IPS-11a (cell line): ENCODE results near the gene GSG1L2.
"Not testable (repeated sequence)": the region's sequence is repeated elsewhere in the genome, so short reads cannot be mapped to it uniquely, and the experiment has no call there.

Experiments used
- H3K4me3 ChIP-seq: one replicate; pipeline ENCODE4 v1.5.1; 2013; ENCODE audit warnings: low read depth, low read length, control low read depth

The GSG1L2 gene

GRCh38 chr17:9790889-9791876 lies 30.7 kb downstream of the GSG1L2 start, which contains the start of gene DHRS7C:
TSS of gene DHRS7C (minus strand) at chr17:9791592. CDS start at chr17:9791284, 308 bp downstream.
- H3K4me3 ChIP-seq, result no peak within 1 kb of the TSS

DNA sequence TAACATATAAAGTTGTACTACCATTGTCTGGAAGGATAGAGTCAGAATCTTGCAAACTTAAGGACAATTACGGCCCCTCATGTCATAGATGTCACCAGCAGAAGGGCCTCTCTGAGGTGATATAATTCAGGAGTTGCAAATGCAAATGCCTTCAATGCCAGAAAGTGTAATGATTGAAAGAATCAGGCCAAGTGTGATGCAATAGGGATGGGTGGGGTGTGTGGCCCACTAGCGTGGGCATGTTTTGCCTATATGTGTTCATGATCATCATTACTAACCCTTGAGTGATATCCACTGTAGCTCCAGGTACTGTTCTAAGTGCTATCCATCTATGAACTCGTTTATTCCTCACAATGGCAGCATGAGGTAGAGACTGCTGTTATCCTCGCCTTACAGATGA lies 31.6 kb downstream of the GSG1L2 start:
- no peak overlapping the region for H3K4me3 ChIP-seq

DNA sequence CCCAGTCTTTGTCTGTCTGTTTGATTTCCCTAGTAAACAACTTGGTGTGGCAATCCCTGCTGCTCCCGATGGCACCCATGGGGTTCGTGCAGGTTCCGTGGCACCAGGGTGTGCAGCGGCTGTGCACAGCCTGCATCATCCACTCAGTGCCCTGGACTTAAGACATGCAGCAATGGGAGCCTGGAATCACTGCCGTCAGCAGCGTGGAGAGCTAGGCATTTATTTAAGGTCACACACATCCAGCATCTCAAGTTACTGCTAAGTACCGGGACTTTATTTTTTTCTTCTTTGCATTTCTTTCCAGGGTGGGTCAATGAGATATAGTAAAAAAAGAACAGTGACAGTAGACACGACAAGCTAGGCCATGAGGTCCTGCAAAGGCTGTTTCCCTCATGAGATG lies 33.3 kb downstream of the GSG1L2 start:
- no peak overlapping the region for H3K4me3 ChIP-seq

- H3K4me3 ChIP-seq, result no peak overlapping the region
Observed at GRCh38 chr17:9784544-9784943, 37.3 kb downstream of the GSG1L2 start.

GRCh38 chr17:9783465-9783864 lies 38.4 kb downstream of the GSG1L2 start:
- not testable (repeated sequence) for H3K4me3 ChIP-seq

GRCh38 chr17:9783050-9783449 lies 38.8 kb downstream of the GSG1L2 start:
- H3K4me3 ChIP-seq, result no peak overlapping the region

DNA sequence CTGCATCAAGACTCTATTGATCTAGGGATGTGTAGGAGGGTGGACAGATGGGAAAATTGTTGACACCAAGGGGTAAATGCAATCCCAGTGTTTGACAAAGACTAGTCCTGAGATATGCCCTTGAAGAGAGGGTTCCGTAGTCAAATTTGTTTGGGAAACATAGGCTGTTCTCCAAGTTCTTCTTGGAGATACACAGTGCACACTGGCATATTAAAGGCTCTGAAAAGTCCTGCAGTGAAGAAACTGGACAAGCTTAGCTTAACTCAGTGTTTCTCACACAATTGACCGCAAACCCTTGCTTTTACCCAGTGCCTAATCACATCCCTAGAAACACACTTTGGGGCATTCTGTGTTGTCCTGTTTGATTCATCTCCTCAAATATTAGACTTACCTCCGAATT lies 41.3 kb downstream of the GSG1L2 start:
- no peak overlapping the region for H3K4me3 ChIP-seq

DNA sequence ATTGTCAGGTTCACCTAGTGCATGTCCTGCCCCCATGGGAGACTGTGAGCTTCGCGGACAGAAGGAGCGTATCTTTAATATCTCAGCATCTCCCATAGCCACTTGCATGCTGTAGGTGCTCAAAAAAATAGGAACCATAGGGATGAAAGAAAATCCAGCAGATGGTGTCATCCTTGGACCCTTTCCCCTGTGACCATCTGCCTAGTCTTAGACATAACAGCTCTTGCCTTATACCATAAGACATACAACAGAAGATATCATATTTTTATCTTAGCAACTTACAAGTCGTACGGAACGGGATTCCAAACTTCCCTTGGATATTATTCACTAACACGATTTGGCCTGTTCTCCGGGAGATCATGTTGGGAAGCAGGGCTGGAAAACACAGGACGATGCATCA lies 45.0 kb downstream of the GSG1L2 start:
- H3K4me3 ChIP-seq, result no peak overlapping the region

- H3K4me3 ChIP-seq, result no peak overlapping the region
Observed at GRCh38 chr17:9772658-9773057, 49.2 kb downstream of the GSG1L2 start.

DNA sequence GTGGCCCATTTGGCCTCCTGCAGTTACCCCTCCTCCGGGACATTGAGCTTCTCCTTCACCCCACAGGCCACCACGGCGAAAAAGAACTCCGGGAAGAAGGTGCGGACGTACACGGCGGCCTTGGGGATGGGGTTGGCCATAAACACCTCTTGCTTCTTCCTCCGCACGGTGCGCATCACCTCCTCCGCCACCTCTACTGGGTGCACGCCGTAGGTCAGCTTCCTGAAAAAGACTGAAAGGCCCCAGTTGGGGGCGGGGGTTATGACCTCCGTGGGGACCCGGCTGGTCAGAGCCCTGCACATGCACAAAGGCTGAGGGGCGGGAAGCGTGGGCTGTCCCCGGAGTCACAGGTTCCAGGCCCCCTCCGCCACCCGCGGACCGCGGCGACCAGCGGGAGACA lies 50.4 kb downstream of the GSG1L2 start:
- H3K4me3 ChIP-seq, result no peak overlapping the region

DNA sequence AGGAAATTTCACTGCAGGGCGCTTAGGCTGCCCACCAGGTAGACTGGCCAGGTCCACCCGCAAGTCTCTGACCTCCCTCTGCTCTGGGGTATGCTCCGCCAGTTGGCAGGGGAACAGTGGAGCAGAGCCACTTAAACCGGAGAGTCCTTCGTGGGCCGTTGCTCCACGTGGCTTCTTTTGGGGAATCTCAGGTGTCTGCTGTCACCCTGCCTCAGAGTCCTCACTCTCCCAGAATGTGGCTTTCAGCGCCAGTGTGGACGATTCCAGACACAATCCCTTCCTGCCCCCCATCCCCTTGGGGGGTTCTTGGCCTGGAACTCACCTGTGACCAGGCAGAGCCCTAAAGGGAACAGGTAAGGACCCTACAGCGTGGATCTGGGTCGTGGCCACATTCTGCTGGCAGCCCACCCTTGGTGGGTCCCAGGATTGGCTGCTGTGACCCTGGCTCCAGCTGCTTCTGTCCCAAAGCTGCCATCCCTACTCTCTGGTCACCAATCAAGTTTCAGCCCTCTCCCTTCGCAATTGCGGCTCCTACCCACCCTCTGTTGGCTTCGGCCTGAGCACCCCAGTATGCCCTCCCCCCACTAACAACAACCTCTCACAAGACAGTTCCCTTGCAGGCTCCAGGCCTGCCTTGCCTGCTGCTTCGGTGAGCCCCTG lies 52.7 kb downstream of the GSG1L2 start:
- H3K4me3 ChIP-seq, result no peak overlapping the region

- no peak overlapping the region for H3K4me3 ChIP-seq
Observed at GRCh38 chr17:9768381-9768934, 53.4 kb downstream of the GSG1L2 start.

- no peak overlapping the region for H3K4me3 ChIP-seq
Observed at GRCh38 chr17:9767432-9767991, 54.4 kb downstream of the GSG1L2 start.

- H3K4me3 ChIP-seq, result no peak overlapping the region
Observed at GRCh38 chr17:9766970-9767369, 54.9 kb downstream of the GSG1L2 start.

DNA sequence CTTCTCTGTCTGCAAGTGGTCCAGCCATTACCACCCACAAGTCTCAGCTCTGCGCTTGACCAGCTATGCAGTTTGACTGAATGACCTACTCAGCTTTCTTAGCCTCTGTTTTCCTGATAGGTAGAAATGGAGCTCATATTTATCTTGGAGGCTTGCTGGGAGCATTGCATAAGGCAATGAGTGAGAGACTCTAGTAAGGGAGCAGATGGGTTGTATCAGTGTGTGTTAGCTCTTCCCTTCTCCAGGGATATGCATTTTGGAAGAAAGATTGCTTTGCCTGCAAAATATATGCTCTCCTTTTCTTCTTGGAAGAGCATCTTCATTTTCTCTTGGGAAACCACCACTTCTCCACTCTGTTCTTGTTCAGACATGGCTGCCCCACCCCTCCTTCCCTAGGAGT lies 56.6 kb downstream of the GSG1L2 start:
- no peak overlapping the region for H3K4me3 ChIP-seq

GRCh38 chr17:9763643-9764042 lies 58.2 kb downstream of the GSG1L2 start:
- H3K4me3 ChIP-seq, result no peak overlapping the region

- H3K4me3 ChIP-seq, result no peak overlapping the region
Observed at GRCh38 chr17:9760266-9760665, 61.6 kb downstream of the GSG1L2 start.

- no peak overlapping the region for H3K4me3 ChIP-seq
Observed at GRCh38 chr17:9755083-9755482, 66.8 kb downstream of the GSG1L2 start.
